GM12891 (cell line): ENCODE data around the gene CMTM6.
A peak's percentile ranks its signal among the peaks of the same experiment; 100 is the strongest.

Experiments used
- DNase-seq: peaks from one replicate; pipeline ENCODE4 v3.0.0; 2011; ENCODE audit warnings: low spot score; ENCODE audit not compliant: insufficient read length
- FAIRE-seq: peaks from 2 replicates; lab custom pipeline; 2011; peaks lifted over from hg19 to GRCh38; lab: Jason Lieb, UNC
- PAX5 ChIP-seq: IDR thresholded peaks from 2 replicates; pipeline ENCODE4 v1.6.1; 2011; ENCODE audit warnings: low read length, moderate library complexity, mild to moderate bottlenecking; ENCODE audit not compliant: insufficient read depth, severe bottlenecking
- POLR2A ChIP-seq: IDR thresholded peaks from 2 replicates; pipeline ENCODE4 v1.6.1; 2011; ENCODE audit warnings: low read depth, low read length, control low read depth
- POLR2AphosphoS5 ChIP-seq: IDR thresholded peaks from 2 replicates; pipeline ENCODE4 v1.6.1; 2011; ENCODE audit warnings: low read depth, low read length, control low read depth
- POU2F2 ChIP-seq: IDR thresholded peaks from 2 replicates; pipeline ENCODE4 v1.6.1; 2011; ENCODE audit warnings: low read depth, mild to moderate bottlenecking, control low read depth, low read length, moderate library complexity
- SPI1 ChIP-seq: IDR thresholded peaks from 2 replicates; pipeline ENCODE4 v1.6.1; 2011; ENCODE audit warnings: low read depth, low read length, control low read depth
- TAF1 ChIP-seq: IDR thresholded peaks from 2 replicates; pipeline ENCODE4 v1.6.1; 2011; ENCODE audit warnings: low read depth, low read length, control low read depth

The CMTM6 gene

GRCh38 chr3:32500880-32501782 lies 1.5 kb downstream of the CMTM6 start:
- no peak for DNase-seq
- no peak for FAIRE-seq
- TF ChIP-seq POU2F2, result no peak
- no peak for TF ChIP-seq POLR2AphosphoS5
- no peak for TF ChIP-seq SPI1
- TF ChIP-seq PAX5, result no peak
- TF ChIP-seq POLR2A, result no peak
- no peak for TF ChIP-seq TAF1

GRCh38 chr3:32500231-32500630 lies 2.4 kb downstream of the CMTM6 start:
- FAIRE-seq (no peak), DNase-seq (no peak)
- TF ChIP-seq SPI1, result no peak

- DNase-seq, result no peak
- TF ChIP-seq POLR2AphosphoS5 (no peak), SPI1 (no peak), PAX5 (no peak), POU2F2 (no peak), POLR2A (no peak), TAF1 (no peak)
- no peak for FAIRE-seq
These were observed 3.1 kb downstream of the CMTM6 start for GRCh38 chr3:32499585-32499984.

GRCh38 chr3:32498992-32499391 lies 3.7 kb downstream of the CMTM6 start:
- TF ChIP-seq SPI1, result no peak
- TF ChIP-seq POU2F2, result no peak
- TF ChIP-seq POLR2AphosphoS5, result no peak
- TF ChIP-seq PAX5, result no peak
- no peak for TF ChIP-seq TAF1
- TF ChIP-seq POLR2A, result no peak
- FAIRE-seq (no peak), DNase-seq (no peak)

- no peak for DNase-seq
- no peak for TF ChIP-seq PAX5
- no peak for TF ChIP-seq POU2F2
- no peak for TF ChIP-seq TAF1
- no peak for TF ChIP-seq POLR2AphosphoS5
- TF ChIP-seq POLR2A, result no peak
- TF ChIP-seq SPI1, result no peak
- no peak for FAIRE-seq
These were observed 4.4 kb downstream of the CMTM6 start for GRCh38 chr3:32498252-32498651.

GRCh38 chr3:32495609-32496008 lies 7.0 kb downstream of the CMTM6 start:
- TF ChIP-seq POU2F2 (no peak), POLR2AphosphoS5 (no peak), POLR2A (no peak), SPI1 (no peak), TAF1 (no peak), PAX5 (no peak)
- DNase-seq (no peak), FAIRE-seq (no peak)

- TF ChIP-seq POLR2A (no peak), POU2F2 (no peak), POLR2AphosphoS5 (no peak), TAF1 (no peak)
- FAIRE-seq (no peak), DNase-seq (no peak)
These were observed 7.6 kb downstream of the CMTM6 start for GRCh38 chr3:32495085-32495484.

GRCh38 chr3:32493437-32494414 lies 8.9 kb downstream of the CMTM6 start:
- no peak for DNase-seq
- no peak for TF ChIP-seq SPI1
- TF ChIP-seq TAF1, result no peak
- no peak for TF ChIP-seq POLR2A
- FAIRE-seq, result peak; percentile 58

- FAIRE-seq (peak; percentile 76), DNase-seq (no peak)
- no peak for TF ChIP-seq SPI1
- no peak for TF ChIP-seq PAX5
- no peak for TF ChIP-seq POLR2AphosphoS5
- no peak for TF ChIP-seq POU2F2
- no peak for TF ChIP-seq TAF1
- TF ChIP-seq POLR2A, result no peak
These were observed 9.8 kb downstream of the CMTM6 start for GRCh38 chr3:32492684-32493436.
